ENCODE results near the gene GYPA.
"Not testable (repeated sequence)": the region's sequence is repeated elsewhere in the genome, so short reads cannot be mapped to it uniquely, and the experiment has no call there.

GRCh38 chr4:144082053-144082452 lies 58.5 kb downstream of the GYPA start:
- TF ChIP-seq, protein P1, sequence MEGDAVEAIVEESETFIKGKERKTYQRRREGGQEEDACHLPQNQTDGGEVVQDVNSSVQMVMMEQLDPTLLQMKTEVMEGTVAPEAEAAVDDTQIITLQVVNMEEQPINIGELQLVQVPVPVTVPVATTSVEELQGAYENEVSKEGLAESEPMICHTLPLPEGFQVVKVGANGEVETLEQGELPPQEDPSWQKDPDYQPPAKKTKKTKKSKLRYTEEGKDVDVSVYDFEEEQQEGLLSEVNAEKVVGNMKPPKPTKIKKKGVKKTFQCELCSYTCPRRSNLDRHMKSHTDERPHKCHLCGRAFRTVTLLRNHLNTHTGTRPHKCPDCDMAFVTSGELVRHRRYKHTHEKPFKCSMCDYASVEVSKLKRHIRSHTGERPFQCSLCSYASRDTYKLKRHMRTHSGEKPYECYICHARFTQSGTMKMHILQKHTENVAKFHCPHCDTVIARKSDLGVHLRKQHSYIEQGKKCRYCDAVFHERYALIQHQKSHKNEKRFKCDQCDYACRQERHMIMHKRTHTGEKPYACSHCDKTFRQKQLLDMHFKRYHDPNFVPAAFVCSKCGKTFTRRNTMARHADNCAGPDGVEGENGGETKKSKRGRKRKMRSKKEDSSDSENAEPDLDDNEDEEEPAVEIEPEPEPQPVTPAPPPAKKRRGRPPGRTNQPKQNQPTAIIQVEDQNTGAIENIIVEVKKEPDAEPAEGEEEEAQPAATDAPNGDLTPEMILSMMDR (IDR thresholded peaks at IDR 0.05 in 8 of 11, conservative IDR thresholded peaks at IDR 0.05 in 3 of 11): not testable (repeated sequence)
- not testable (repeated sequence) for TF ChIP-seq POLR2A (IDR thresholded peaks at IDR 0.05)

Measured in spleen (tissue), 7 donors.